ENCODE data around the gene PGK2.

DNA sequence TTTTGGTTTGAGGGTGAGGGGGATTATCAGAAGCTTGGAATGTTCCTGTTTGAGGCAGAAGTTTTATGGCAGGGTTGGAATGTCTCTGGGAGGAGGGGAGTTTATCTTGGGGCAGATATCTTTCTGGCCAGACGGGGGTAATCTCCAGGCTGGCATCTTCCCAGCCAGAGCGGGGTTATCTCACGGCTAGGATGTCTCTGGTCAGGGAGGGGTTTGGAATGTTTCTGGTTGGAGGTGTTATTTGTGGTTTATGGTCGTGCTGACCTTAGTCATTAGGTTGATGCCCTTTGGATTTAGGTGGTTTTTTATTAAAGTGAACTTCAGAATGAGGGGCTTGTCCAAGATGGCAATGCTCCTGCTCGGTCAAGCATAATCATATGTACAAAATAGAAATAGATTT is 14.8 kb downstream of the PGK2 start:
- TF ChIP-seq, protein P1, sequence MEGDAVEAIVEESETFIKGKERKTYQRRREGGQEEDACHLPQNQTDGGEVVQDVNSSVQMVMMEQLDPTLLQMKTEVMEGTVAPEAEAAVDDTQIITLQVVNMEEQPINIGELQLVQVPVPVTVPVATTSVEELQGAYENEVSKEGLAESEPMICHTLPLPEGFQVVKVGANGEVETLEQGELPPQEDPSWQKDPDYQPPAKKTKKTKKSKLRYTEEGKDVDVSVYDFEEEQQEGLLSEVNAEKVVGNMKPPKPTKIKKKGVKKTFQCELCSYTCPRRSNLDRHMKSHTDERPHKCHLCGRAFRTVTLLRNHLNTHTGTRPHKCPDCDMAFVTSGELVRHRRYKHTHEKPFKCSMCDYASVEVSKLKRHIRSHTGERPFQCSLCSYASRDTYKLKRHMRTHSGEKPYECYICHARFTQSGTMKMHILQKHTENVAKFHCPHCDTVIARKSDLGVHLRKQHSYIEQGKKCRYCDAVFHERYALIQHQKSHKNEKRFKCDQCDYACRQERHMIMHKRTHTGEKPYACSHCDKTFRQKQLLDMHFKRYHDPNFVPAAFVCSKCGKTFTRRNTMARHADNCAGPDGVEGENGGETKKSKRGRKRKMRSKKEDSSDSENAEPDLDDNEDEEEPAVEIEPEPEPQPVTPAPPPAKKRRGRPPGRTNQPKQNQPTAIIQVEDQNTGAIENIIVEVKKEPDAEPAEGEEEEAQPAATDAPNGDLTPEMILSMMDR (IDR thresholded peaks at IDR 0.05) = no peak
- TF ChIP-seq POLR2AphosphoS5 (IDR thresholded peaks at IDR 0.05; ENCODE audit: insufficient read depth in 1 of 2, low read depth in 1 of 2) = no peak

All from vagina (tissue), 2 donors.